A673 (cell line): ENCODE results near the gene GRAMD2B. TPM values are rescaled to one million over a fixed set of nuclear protein-coding genes. Genes with fewer than 3 reads are reported as not detected.
"Not testable (repeated sequence)": the region's sequence is repeated elsewhere in the genome, so short reads cannot be mapped to it uniquely, and the experiment has no call there.

ENCODE experiments used
- BruUV-seq: library from RNA; stranded (reverse); fragments of 400-500 nt; replicated peaks from 2 replicates; lab custom pipeline; 2021; lab: Mats Ljungman, UMichigan
- CTCF ChIA-PET: fragments of 300-600 bp; sonication (Branson Sonifier 250); formaldehyde crosslinking; loops from one replicate; lab custom pipeline; 2022; ENCODE audit warnings: antibody characterized with exemption; lab: Charles Lee
- POLR2A ChIA-PET: fragments of 300-600 bp; sonication (Branson Sonifier 250); formaldehyde crosslinking; loops from one replicate; lab custom pipeline; 2022; ENCODE audit warnings: antibody characterized with exemption; ENCODE audit not compliant: low non-redundant PET; lab: Charles Lee
- DNase-seq: peaks from one replicate; pipeline ENCODE4 v3.0.0-alpha.2; 2015; ENCODE audit warnings: low spot score
- H3K27ac ChIP-seq: fragments of 200-600 bp; sonication (generic); 2 replicates; pipeline ENCODE4 v1.5.1; 2016; ENCODE audit warnings: mixed run types, low read depth, mild to moderate bottlenecking, mixed read lengths, antibody characterized with exemption, low read length; ENCODE audit not compliant: poor library complexity, severe bottlenecking
- H3K27me3 ChIP-seq: fragments of 200-600 bp; sonication (generic); replicated peaks from 2 replicates; pipeline ENCODE4 v1.6.1; 2017; ENCODE audit warnings: mixed run types, low read depth, mild to moderate bottlenecking, mixed read lengths, antibody characterized with exemption, low read length; ENCODE audit not compliant: insufficient read depth, poor library complexity
- H3K36me3 ChIP-seq: fragments of 200-600 bp; sonication (generic); 2 replicates; pipeline ENCODE4 v1.6.1; 2016; ENCODE audit warnings: mixed run types, mild to moderate bottlenecking, mixed read lengths, antibody characterized with exemption, low read length; ENCODE audit not compliant: insufficient read depth, poor library complexity, severe bottlenecking
- H3K4me1 ChIP-seq: fragments of 200-600 bp; sonication (generic); 2 replicates; pipeline ENCODE4 v1.6.1; 2017; ENCODE audit warnings: mixed run types, mild to moderate bottlenecking, mixed read lengths, antibody characterized with exemption, low read length; ENCODE audit not compliant: insufficient read depth, poor library complexity, severe bottlenecking
- H3K4me3 ChIP-seq: fragments of 200-600 bp; sonication (generic); 2 replicates; pipeline ENCODE4 v1.5.1; 2016; ENCODE audit warnings: low read depth, mixed run types, mild to moderate bottlenecking, mixed read lengths, low read length; ENCODE audit not compliant: poor library complexity, severe bottlenecking
- H3K9me3 ChIP-seq: fragments of 200-600 bp; sonication (generic); 2 replicates; pipeline ENCODE4 v1.6.1; 2016; ENCODE audit warnings: mixed run types, low read depth, mild to moderate bottlenecking, mixed read lengths, antibody characterized with exemption, low read length; ENCODE audit not compliant: poor library complexity, severe bottlenecking
- EZH2 ChIP-seq: fragments of 200-600 bp; sonication (generic); IDR thresholded peaks from 2 replicates; pipeline ENCODE4 v1.6.1; 2017; ENCODE audit warnings: borderline replicate concordance, low read depth, mild to moderate bottlenecking, mixed read lengths, antibody characterized with exemption, low read length; ENCODE audit not compliant: poor library complexity, severe bottlenecking
- intact Hi-C: fragments of 100-400 bp; cut with micrococcal nuclease; formaldehyde crosslinking; loops from one replicate; pipeline ENCODE4 v1.10.0; 2022; ENCODE audit not compliant: unreplicated experiment
- total RNA-seq: library from RNA; stranded (reverse); gene quantifications from 2 replicates; pipeline ENCODE4 v1.2.3, GENCODE V29; 2021
- TF ChIP-seq, protein P1 (sequence below): fragments of 300-800, 200-600 bp; sonication (generic); conservative IDR thresholded peaks from 2 replicates; pipeline ENCODE4 v1.5.1; 2017; ENCODE audit warnings: low read depth, mild to moderate bottlenecking, antibody characterized with exemption, low read length, moderate library complexity, mixed read lengths

GRAMD2B gene
- total RNA-seq, 1 experiment from 2014 or later = 2.6 TPM

- Histone ChIP-seq H3K27ac (no peak overlapping the region), H3K4me3 (no peak overlapping the region), H3K36me3 (no peaks in the 10 kb centered on the region), H3K4me1 (no peaks in the 10 kb centered on the region), H3K9me3 (no peaks in the 10 kb centered on the region), H3K27me3 (no peaks in the 10 kb centered on the region)
- ChIA-PET POLR2A (no interaction called here), CTCF (no interaction called here)
- no peak for TF ChIP-seq EZH2
- TF ChIP-seq, protein P1, sequence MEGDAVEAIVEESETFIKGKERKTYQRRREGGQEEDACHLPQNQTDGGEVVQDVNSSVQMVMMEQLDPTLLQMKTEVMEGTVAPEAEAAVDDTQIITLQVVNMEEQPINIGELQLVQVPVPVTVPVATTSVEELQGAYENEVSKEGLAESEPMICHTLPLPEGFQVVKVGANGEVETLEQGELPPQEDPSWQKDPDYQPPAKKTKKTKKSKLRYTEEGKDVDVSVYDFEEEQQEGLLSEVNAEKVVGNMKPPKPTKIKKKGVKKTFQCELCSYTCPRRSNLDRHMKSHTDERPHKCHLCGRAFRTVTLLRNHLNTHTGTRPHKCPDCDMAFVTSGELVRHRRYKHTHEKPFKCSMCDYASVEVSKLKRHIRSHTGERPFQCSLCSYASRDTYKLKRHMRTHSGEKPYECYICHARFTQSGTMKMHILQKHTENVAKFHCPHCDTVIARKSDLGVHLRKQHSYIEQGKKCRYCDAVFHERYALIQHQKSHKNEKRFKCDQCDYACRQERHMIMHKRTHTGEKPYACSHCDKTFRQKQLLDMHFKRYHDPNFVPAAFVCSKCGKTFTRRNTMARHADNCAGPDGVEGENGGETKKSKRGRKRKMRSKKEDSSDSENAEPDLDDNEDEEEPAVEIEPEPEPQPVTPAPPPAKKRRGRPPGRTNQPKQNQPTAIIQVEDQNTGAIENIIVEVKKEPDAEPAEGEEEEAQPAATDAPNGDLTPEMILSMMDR = no peak
- intact Hi-C loops = no loop called here
- no peak for DNase-seq
- BruUV-seq = no TSS peak
These were observed 15.1 kb downstream of the GRAMD2B start for GRCh38 chr5:126438267-126438666.

- TF ChIP-seq EZH2 = no peak
- TF ChIP-seq, protein P1 = no peak
- ChIA-PET CTCF (no interaction called here), POLR2A (no interaction called here)
- no peaks in the 10 kb centered on the region for H3K36me3 ChIP-seq
- H3K27me3 ChIP-seq = no peaks in the 10 kb centered on the region
- no TSS peak for BruUV-seq
- H3K9me3 ChIP-seq = no peaks in the 10 kb centered on the region
- no peak overlapping the region for H3K4me3 ChIP-seq
- intact Hi-C loops = no loop called here
- H3K4me1 ChIP-seq = no peaks in the 10 kb centered on the region
- H3K27ac ChIP-seq = no peak overlapping the region
- DNase-seq = no peak
These were observed 15.7 kb downstream of the GRAMD2B start for GRCh38 chr5:126438868-126439267.

DNA sequence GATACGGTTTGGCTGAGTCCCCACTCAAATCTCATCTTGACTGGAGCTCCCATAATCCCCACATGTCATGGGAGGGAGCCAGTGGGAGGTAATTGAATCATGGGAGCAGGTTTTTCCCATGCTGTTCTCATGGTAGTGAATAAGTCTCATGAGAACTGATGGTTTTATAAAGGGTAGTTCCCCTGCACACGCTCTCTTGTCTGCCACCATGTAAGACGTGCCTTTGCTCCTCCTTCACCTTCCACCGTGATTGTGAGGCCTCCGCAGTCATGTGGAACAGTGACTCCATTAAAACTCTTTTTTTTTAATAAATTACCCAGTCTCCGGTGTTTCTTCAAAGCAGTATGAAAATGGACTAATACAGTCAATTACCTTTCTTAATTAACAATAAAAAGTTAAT lies 16.5 kb downstream of the GRAMD2B start:
- BruUV-seq, H3K9me3 ChIP-seq, intact Hi-C loops, CTCF ChIA-PET, H3K27ac ChIP-seq, DNase-seq, POLR2A ChIA-PET, H3K27me3 ChIP-seq, H3K4me1 ChIP-seq, H3K4me3 ChIP-seq, H3K36me3 ChIP-seq: not testable (repeated sequence)

GRCh38 chr5:126441230-126441629 lies 18.0 kb downstream of the GRAMD2B start:
- BruUV-seq = no TSS peak
- H3K36me3 ChIP-seq = no peaks in the 10 kb centered on the region
- ChIA-PET CTCF (no interaction called here), POLR2A (no interaction called here)
- H3K27me3 ChIP-seq = no peaks in the 10 kb centered on the region
- H3K27ac ChIP-seq = no peak overlapping the region
- TF ChIP-seq, protein P1 = no peak
- no peak for TF ChIP-seq EZH2
- no peaks in the 10 kb centered on the region for H3K9me3 ChIP-seq
- no peaks in the 10 kb centered on the region for H3K4me1 ChIP-seq
- DNase-seq = no peak
- intact Hi-C loops = no loop called here
- H3K4me3 ChIP-seq = no peak overlapping the region
